Right ventricle myocardium inferior (tissue), 1 donor: ENCODE results near the gene RAX. TPM values are rescaled to one million over a fixed set of nuclear protein-coding genes. Genes with fewer than 3 reads are reported as not detected.

Source experiments
- ATAC-seq: fragments of 200-7000 bp; cut with Tn5 transposase; one replicate; pipeline ENCODE4 v1.9.1; 2020; ENCODE audit warnings: mild to moderate bottlenecking, moderate library complexity
- DNase-seq: peaks from one replicate; pipeline ENCODE4 v3.0.0; 2021; ENCODE audit errors: missing footprints
- intact Hi-C: fragments of 100-400 bp; cut with DNase I; formaldehyde crosslinking; loops from one replicate; pipeline ENCODE4 v1.11.0; 2022
- total RNA-seq: library from RNA; stranded (reverse); fragmentation: NEBNext Ultra II Directional; extraction: Animal tissue kit (Norgen Biotek cat#: 25700); gene quantifications from one replicate; pipeline ENCODE4 v1.2.1, GENCODE V29; 2021
- donor health status: DM: no; HTN: yes; CAD: no; lungs with severe emphysema.

RAX gene
- total RNA-seq, 1 donor from 2014 or later: not detected

- intact Hi-C loops: no loop called here
- ATAC-seq (no peak), DNase-seq (no peak)
Measured at GRCh38 chr18:59219672-59220163, 53.5 kb downstream of the RAX start, which contains the start of gene GRP. TSS of gene GRP (plus strand) at chr18:59220158. CDS start at chr18:59220266, 108 bp downstream.

- DNase-seq (no peak), ATAC-seq (no peak)
- intact Hi-C loops: no loop called here
Measured at GRCh38 chr18:59218018-59218417, 55.2 kb downstream of the RAX start.

Other genes with a start within 250 kb of the RAX start
- 23.5 TPM for gene SEC11C, start 133.6 kb downstream of the RAX start, total RNA-seq
- gene GRP, start 53.3 kb downstream of the RAX start, total RNA-seq: not detected
- not detected for gene CPLX4, start 45.2 kb upstream of the RAX start, total RNA-seq
- gene LMAN1, start 85.8 kb upstream of the RAX start, total RNA-seq: 50.6 TPM